H1 (cell line): ENCODE results near the gene DMBX1. TPM values are rescaled to one million over a fixed set of nuclear protein-coding genes. Genes with fewer than 3 reads are reported as not detected.

Experiments
- CTCF ChIA-PET: fragments of 300-600 bp; sonication (Branson Sonifier 250); formaldehyde crosslinking; loops from one replicate; lab custom pipeline; 2021; ENCODE audit not compliant: partially characterized antibody; lab: Charles Lee
- POLR2A ChIA-PET: fragments of 300-600 bp; sonication (Branson Sonifier 250); formaldehyde crosslinking; loops from one replicate; lab custom pipeline; 2021; ENCODE audit warnings: inconsistent platforms; ENCODE audit not compliant: partially characterized antibody; lab: Charles Lee
- DNase-seq, 2 experiments: peaks; one replicate each; pipeline versions ENCODE4 v3.0.0 to v3.0.0-alpha.2; 2010 to 2022; ENCODE audit warnings: low spot score in 2 of 2, low read depth in 1 of 2, mixed read lengths in 1 of 2
- FAIRE-seq: peaks from 2 replicates; lab custom pipeline; 2011; peaks lifted over from hg19 to GRCh38; lab: Jason Lieb, UNC
- H2AFZ ChIP-seq: 2 replicates; pipeline ENCODE4 v1.8.1; 2012; ENCODE audit warnings: low read length, inconsistent platforms
- H2AK5ac ChIP-seq: 2 replicates; pipeline ENCODE4 v1.6.1; 2013; ENCODE audit warnings: low read depth, low read length
- H2BK120ac ChIP-seq: replicated peaks from 2 replicates; pipeline ENCODE3; 2013; ENCODE audit warnings: low read depth, low read length, inconsistent platforms
- H2BK12ac ChIP-seq: 2 replicates; pipeline ENCODE4 v1.6.1; 2013; ENCODE audit warnings: low read depth, low read length
- H2BK15ac ChIP-seq: 2 replicates; pipeline ENCODE4 v1.6.1; 2013; ENCODE audit warnings: low read length
- H2BK20ac ChIP-seq: 2 replicates; pipeline ENCODE4 v1.6.1; 2013; ENCODE audit warnings: low read length
- H2BK5ac ChIP-seq: 2 replicates; pipeline ENCODE4 v1.6.1; 2013; ENCODE audit warnings: low read depth, low read length
- H3K14ac ChIP-seq: 2 replicates; pipeline ENCODE4 v1.6.1; 2013; ENCODE audit warnings: inconsistent platforms; ENCODE audit not compliant: insufficient read length
- H3K18ac ChIP-seq: 2 replicates; pipeline ENCODE4 v1.6.1; 2013; ENCODE audit warnings: low read length; ENCODE audit errors: extremely low read depth
- H3K23ac ChIP-seq: 2 replicates; pipeline ENCODE4 v1.6.1; 2013; ENCODE audit warnings: inconsistent platforms; ENCODE audit not compliant: insufficient read length
- H3K23me2 ChIP-seq: 2 replicates; pipeline ENCODE4 v1.6.1; 2013; ENCODE audit warnings: low read depth, low read length
- H3K27ac ChIP-seq: 2 replicates; pipeline ENCODE4 v1.6.1; 2011; ENCODE audit warnings: low read depth, low read length, inconsistent platforms
- H3K27me3 ChIP-seq, 4 experiments: replicated peaks in 1 of 4; 1 replicate in 1 of 4; 2 replicates in 3 of 4; pipeline versions ENCODE4 v1.6.1 to v1.8.1; 2011 to 2013; ENCODE audit warnings: low read length in 3 of 4, mild to moderate bottlenecking in 3 of 4, inconsistent platforms in 2 of 4, mixed read lengths in 2 of 4, moderate library complexity in 1 of 4; ENCODE audit not compliant: control insufficient read depth in 3 of 4, insufficient read depth in 3 of 4; ENCODE audit errors: extremely low read depth in 1 of 4
- H3K36me3 ChIP-seq, 4 experiments: 2 replicates each; pipeline versions ENCODE4 v1.6.1 to v1.8.1; 2011 to 2013; ENCODE audit warnings: mild to moderate bottlenecking in 4 of 4, low read length in 3 of 4, moderate library complexity in 2 of 4, control low read depth in 1 of 4, inconsistent platforms in 1 of 4; ENCODE audit not compliant: insufficient read depth in 4 of 4, control insufficient read depth in 2 of 4
- H3K4ac ChIP-seq: replicated peaks from 2 replicates; pipeline ENCODE3; 2013; ENCODE audit warnings: low read length, low read depth, mixed read lengths, inconsistent platforms; ENCODE audit not compliant: insufficient read length
- H3K4me1 ChIP-seq, 4 experiments: replicated peaks in 1 of 4; 1 replicate in 1 of 4; 2 replicates in 3 of 4; pipeline versions ENCODE4 v1.6.1 to v1.8.1; 2011 to 2013; ENCODE audit warnings: low read length in 3 of 4, inconsistent platforms in 2 of 4, mixed read lengths in 1 of 4; ENCODE audit not compliant: insufficient read depth in 4 of 4, control insufficient read depth in 3 of 4
- H3K4me2 ChIP-seq, 2 experiments: 2 replicates each; pipeline versions ENCODE4 v1.6.1 to v1.8.1; 2011 to 2013; ENCODE audit warnings: low read depth in 2 of 2, low read length in 2 of 2, control low read depth in 1 of 2, inconsistent platforms in 1 of 2, mild to moderate bottlenecking in 1 of 2; ENCODE audit not compliant: insufficient read depth in 1 of 2
- H3K4me3 ChIP-seq, 4 experiments: fragments of 200-600, 300-600 bp in 1 of 4; sonication (generic), shearing (Covaris generic), sonication (Bioruptor Twin) in 1 of 4; 2 replicates each; pipeline versions ENCODE4 v1.5.1 to v1.8.1; 2011 to 2016; ENCODE audit warnings: low read length in 4 of 4, low read depth in 3 of 4, control low read depth in 2 of 4, inconsistent platforms in 2 of 4, mild to moderate bottlenecking in 2 of 4, mixed read lengths in 1 of 4, moderate library complexity in 1 of 4; ENCODE audit not compliant: insufficient read depth in 2 of 4; ENCODE audit errors: extremely low read depth in 1 of 4
- H3K56ac ChIP-seq: replicated peaks from 2 replicates; pipeline ENCODE3; 2013; ENCODE audit warnings: low read depth, mild to moderate bottlenecking, mixed read lengths, low read length, inconsistent platforms; ENCODE audit not compliant: insufficient read length
- H3K79me1 ChIP-seq: 2 replicates; pipeline ENCODE4 v1.6.1; 2013; ENCODE audit warnings: low read depth, low read length, control low read depth
- H3K79me2 ChIP-seq, 2 experiments: 2 replicates each; pipeline versions ENCODE4 v1.6.1 to v1.8.1; 2012 to 2013; ENCODE audit warnings: low read length in 2 of 2, mild to moderate bottlenecking in 2 of 2, inconsistent platforms in 1 of 2; ENCODE audit not compliant: insufficient read depth in 2 of 2, control insufficient read depth in 1 of 2
- H3K9ac ChIP-seq, 4 experiments: replicated peaks in 1 of 4; 1 replicate in 1 of 4; 2 replicates in 3 of 4; pipeline versions ENCODE4 v1.6.1 to v1.8.1; 2011 to 2013; ENCODE audit warnings: low read depth in 3 of 4, low read length in 3 of 4, control low read depth in 2 of 4, mild to moderate bottlenecking in 2 of 4, moderate library complexity in 2 of 4, inconsistent platforms in 1 of 4; ENCODE audit errors: extremely low read depth in 1 of 4
- H3K9me3 ChIP-seq, 2 experiments: 2 replicates each; pipeline versions ENCODE4 v1.6.1 to v1.8.1; 2012 to 2013; ENCODE audit warnings: mild to moderate bottlenecking in 2 of 2, moderate library complexity in 2 of 2, control low read depth in 1 of 2, inconsistent platforms in 1 of 2, low read depth in 1 of 2, low read length in 1 of 2, mixed read lengths in 1 of 2; ENCODE audit not compliant: insufficient read depth in 2 of 2
- H4K20me1 ChIP-seq, 2 experiments: replicated peaks in 1 of 2; 2 replicates each; pipeline versions ENCODE3 to v1.8.1; 2011 to 2013; ENCODE audit warnings: inconsistent platforms in 2 of 2, low read length in 2 of 2, mild to moderate bottlenecking in 1 of 2; ENCODE audit not compliant: insufficient read depth in 2 of 2, control insufficient read depth in 1 of 2
- H4K5ac ChIP-seq: 2 replicates; pipeline ENCODE4 v1.6.1; 2013; ENCODE audit warnings: low read length, low read depth, mixed read lengths, inconsistent platforms; ENCODE audit not compliant: insufficient read length
- H4K8ac ChIP-seq: 2 replicates; pipeline ENCODE4 v1.8.0; 2013; ENCODE audit warnings: mild to moderate bottlenecking, moderate library complexity, low read length, inconsistent platforms; ENCODE audit not compliant: insufficient read depth; ENCODE audit errors: extremely low read depth
- H4K91ac ChIP-seq: replicated peaks from 2 replicates; pipeline ENCODE3; 2013; ENCODE audit warnings: low read length, mixed read lengths, inconsistent platforms; ENCODE audit not compliant: insufficient read length
- CREB1 ChIP-seq: IDR thresholded peaks from 2 replicates; pipeline ENCODE4 v1.6.1; 2012; ENCODE audit warnings: inconsistent platforms
- NRF1 ChIP-seq: IDR thresholded peaks from 2 replicates; pipeline ENCODE4 v1.6.1; 2011; ENCODE audit warnings: mild to moderate bottlenecking, low read depth, low read length, improper control_type of control experiment
- SP1 ChIP-seq: IDR thresholded peaks from 2 replicates; pipeline ENCODE4 v1.6.1; 2011; ENCODE audit warnings: low read depth, low read length
- SP2 ChIP-seq: IDR thresholded peaks from 2 replicates; pipeline ENCODE4 v1.6.1; 2012; ENCODE audit warnings: mild to moderate bottlenecking, low read length, inconsistent platforms
- WGBS, 2 experiments: shearing (Covaris generic) in 1 of 2; methylation state at CpG; one replicate each; pipeline versions ENCODE4 v1.1.6 to v1.1.7; 2013 to 2015; ENCODE audit warnings: low lambda C conversion rate in 2 of 2, mixed read lengths in 2 of 2, inconsistent platforms in 1 of 2, low coverage in 1 of 2, missing lambda C conversion rate in 1 of 2; ENCODE audit not compliant: insufficient replicate concordance in 2 of 2, insufficient coverage in 1 of 2, insufficient read length in 1 of 2; ENCODE audit errors: extremely low coverage in 1 of 2, missing lambda C conversion rate in 1 of 2; 5-methylcytosine and 5-hydroxymethylcytosine counted together
- polyA plus RNA-seq, 7 experiments: library from polyadenylated mRNA; depleted of rRNA in 3 of 7; stranded (reverse) in 5 of 7; unstranded in 2 of 7; fragments of >200 nt in 5 of 7; fragments of 200-250 nt in 2 of 7; gene quantifications; 1 replicate in 5 of 7; 2 replicates in 1 of 7; 4 replicates in 1 of 7; pipeline versions ENCODE4 v1.2.1 to v1.2.3, GENCODE V29; 2011 to 2013; ENCODE audit warnings: missing spikeins in 2 of 7, mixed read lengths in 2 of 7
- total RNA-seq: library from RNA; stranded (reverse); fragmentation: NEBNext Ultra II Directional; extraction: Animal tissue kit (Norgen Biotek cat#: 25700); gene quantifications from 2 replicates; pipeline ENCODE4 v1.2.1, GENCODE V29; 2021
- TF ChIP-seq, protein P1 (sequence below): IDR thresholded peaks from 2 replicates; pipeline ENCODE4 v1.6.1; 2012; ENCODE audit warnings: inconsistent platforms

The DMBX1 gene
- total and polyA plus RNA-seq, 2 of the 8 experiments (the other 6 are each of a cell fraction or from before 2014, with no cell fraction given), result 0.23 to 0.30 TPM

DNA sequence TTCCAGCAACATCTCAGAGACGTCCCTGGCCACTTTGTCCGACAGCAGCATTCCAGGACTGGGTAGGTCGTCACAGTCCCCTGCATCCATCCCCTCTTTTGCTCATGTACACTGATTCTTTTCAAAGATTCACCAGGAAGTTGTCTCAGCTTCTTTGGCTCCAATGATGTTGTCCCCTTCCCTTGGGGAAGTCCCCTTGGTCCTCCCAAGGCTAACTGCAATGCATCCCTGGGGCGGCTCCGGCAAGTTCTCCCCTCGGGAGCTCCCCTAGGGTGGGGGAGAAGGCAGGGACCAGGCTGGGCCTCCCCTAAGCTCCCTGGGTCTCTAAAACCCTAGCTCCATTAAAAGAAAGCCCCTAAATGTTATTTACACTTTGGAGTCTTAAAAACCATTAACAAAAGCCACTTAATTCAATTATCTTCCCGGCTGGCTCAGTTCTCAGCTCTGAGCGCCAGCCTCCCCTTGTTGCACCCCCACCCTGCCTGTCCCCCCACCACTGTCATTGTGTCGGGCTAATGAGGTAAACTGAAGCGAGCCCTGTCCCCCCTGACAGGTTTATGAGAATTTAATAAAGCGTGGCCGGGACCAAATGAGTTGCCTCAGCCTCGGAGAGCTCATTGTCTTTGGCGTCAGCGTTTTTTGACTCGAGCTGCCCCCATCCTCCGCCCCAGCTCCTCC lies 36.5 kb downstream of the DMBX1 start:
- no peak overlapping the region for H2AFZ ChIP-seq
- POLR2A ChIA-PET, result interaction anchor here (0.9 to 2.6 kb wide), 10 partner anchors 10 to 81 kb away, joined by 3 to 20 read pairs (median 3); no protein-coding TSS in a partner anchor
- H3K79me1 ChIP-seq, result no peaks in the 10 kb centered on the region
- peak overlapping the region; percentile 94; the same call in 1 of the 2 replicates for H2BK12ac ChIP-seq
- no peak overlapping the region for H4K91ac ChIP-seq
- no peak overlapping the region for H3K23ac ChIP-seq
- peaks cover 14 to 80% (median 60%) of the 10 kb centered on the region in 4 experiments for H3K27me3 ChIP-seq
- no peak overlapping the region for H4K5ac ChIP-seq
- 0 out of 2 replicates have a peak overlapping the region, but pooled peaks have one; percentile 34 for H2BK15ac ChIP-seq
- H2BK120ac ChIP-seq, result no peak overlapping the region
- peak overlapping the region; percentile 48 to 50; a peak in 3 of 4 replicates for H3K4me2 ChIP-seq
- H3K56ac ChIP-seq, result no peak overlapping the region
- peaks cover 1 to 2% of the 10 kb centered on the region in 2 experiments for H4K20me1 ChIP-seq
- CTCF ChIA-PET, result interaction anchor here (0.5 to 25.0 kb wide), 18 partner anchors 6 to 877 kb away, joined by 3 to 1068 read pairs (median 18); partner anchors contain the start of genes DMBX1, KNCN, MKNK1 and MOB3C
- no peak overlapping the region; the same call in 1 of the 2 replicates for H3K18ac ChIP-seq
- H3K14ac ChIP-seq, result no peak overlapping the region
- no peaks in the 10 kb centered on the region for H3K36me3 ChIP-seq
- peak overlapping the region in 1 of 4 experiments; percentile 40; a peak in 4 of 8 replicates for H3K4me3 ChIP-seq
- no peak for DNase-seq
- H2BK5ac ChIP-seq, result no peak overlapping the region
- no peak overlapping the region for H3K4ac ChIP-seq
- H3K23me2 ChIP-seq, result 0 out of 2 replicates have a peak, but pooled peaks cover 1% of the 10 kb centered on the region
- no peaks in the 10 kb centered on the region for H3K9me3 ChIP-seq
- H2BK20ac ChIP-seq, result peak overlapping the region; percentile 83; the same call in 1 of the 2 replicates
- no peak overlapping the region for H4K8ac ChIP-seq
- no peaks in the 10 kb centered on the region for H3K79me2 ChIP-seq
- no peak for TF ChIP-seq SP1
- no peak for TF ChIP-seq CREB1
- no peak for TF ChIP-seq NRF1
- TF ChIP-seq SP2, result no peak
- TF ChIP-seq, protein P1, sequence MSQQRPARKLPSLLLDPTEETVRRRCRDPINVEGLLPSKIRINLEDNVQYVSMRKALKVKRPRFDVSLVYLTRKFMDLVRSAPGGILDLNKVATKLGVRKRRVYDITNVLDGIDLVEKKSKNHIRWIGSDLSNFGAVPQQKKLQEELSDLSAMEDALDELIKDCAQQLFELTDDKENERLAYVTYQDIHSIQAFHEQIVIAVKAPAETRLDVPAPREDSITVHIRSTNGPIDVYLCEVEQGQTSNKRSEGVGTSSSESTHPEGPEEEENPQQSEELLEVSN, result no peak
- H3K4me1 ChIP-seq, result peaks cover 9 to 37% (median 21%) of the 10 kb centered on the region in 4 experiments
- 38% methylated on average over 15 of the region's 17 CpGs; no CpG with 5 or more reads in 1 of the 2 experiments for WGBS, 2 experiments
- H2AK5ac ChIP-seq, result 0 out of 2 replicates have a peak overlapping the region, but pooled peaks have one; percentile 19
- no peak overlapping the region for H3K27ac ChIP-seq
- FAIRE-seq, result no peak
- H3K9ac ChIP-seq, result no peak overlapping the region
